HCT116 (cell line): ENCODE data around the gene MNT. TPM values are rescaled to one million over a fixed set of nuclear protein-coding genes. Genes with fewer than 3 reads are reported as not detected.

ENCODE experiments used
- ATAC-seq: fragments of 200-7000 bp; cut with Tn5 transposase; 2 replicates; pipeline ENCODE4 v1.9.1; 2020; ENCODE audit warnings: mild to moderate bottlenecking, moderate library complexity
- BruUV-seq: library from RNA; stranded (reverse); fragments of 400-500 nt; replicated peaks from 2 replicates; lab custom pipeline; 2021; lab: Mats Ljungman, UMichigan
- CTCF ChIA-PET: fragments of 300-600 bp; sonication (Branson Sonifier 250); formaldehyde crosslinking; loops from one replicate; lab custom pipeline; 2021; ENCODE audit warnings: antibody characterized with exemption; lab: Charles Lee
- POLR2A ChIA-PET: fragments of 300-600, 350-600 bp; sonication (Branson Sonifier 250); formaldehyde crosslinking; loops from one replicate; lab custom pipeline; 2021; ENCODE audit warnings: antibody characterized with exemption; lab: Charles Lee
- RAD21 ChIA-PET, 2 experiments: fragments of 300-600 bp; sonication (Branson Sonifier 250); formaldehyde crosslinking; loops; one replicate each; lab custom pipeline; 2023; ENCODE audit warnings: low total read pairs in 2 of 2; ENCODE audit not compliant: uncharacterized antibody in 2 of 2, unreplicated experiment in 2 of 2, low non-redundant PET in 1 of 2; lab: Charles Lee
- DNase-seq: peaks from one replicate; pipeline ENCODE4 v3.0.0-alpha.2; 2010; ENCODE audit warnings: low read depth, low spot score
- H2AFZ ChIP-seq: fragments of 200-600 bp; shearing (Covaris generic), sonication (generic); 2 replicates; pipeline ENCODE4 v1.6.1; 2017; ENCODE audit warnings: low read depth, mixed run types, mixed read lengths, antibody characterized with exemption, low read length; ENCODE audit not compliant: poor library complexity, severe bottlenecking
- H3K27ac ChIP-seq: 2 replicates; pipeline ENCODE4 v1.5.1; 2012; ENCODE audit warnings: low read depth, low read length
- H3K27me3 ChIP-seq: fragments of 200-600 bp; sonication (generic); 2 replicates; pipeline ENCODE4 v1.6.1; 2016; ENCODE audit warnings: mixed run types, low read length, mixed read lengths; ENCODE audit not compliant: insufficient read depth
- H3K36me3 ChIP-seq, 2 experiments: fragments of 200-500 bp in 1 of 2; fragments of 200-600 bp in 1 of 2; sonication (Bioruptor generic) in 1 of 2; sonication (generic) in 1 of 2; 2 replicates each; pipeline versions ENCODE4 v1.5.1 to v1.6.1; 2014 to 2016; ENCODE audit warnings: low read length in 2 of 2, inconsistent platforms in 1 of 2, mixed read lengths in 1 of 2, mixed run types in 1 of 2; ENCODE audit not compliant: insufficient read depth in 2 of 2, control insufficient read depth in 1 of 2
- H3K4me1 ChIP-seq, 2 experiments: fragments of 200-600 bp in 1 of 2; sonication (generic) in 1 of 2; 2 replicates each; pipeline versions ENCODE4 v1.5.1 to v1.6.1; 2012 to 2017; ENCODE audit warnings: low read length in 2 of 2, inconsistent platforms in 1 of 2, mild to moderate bottlenecking in 1 of 2, mixed read lengths in 1 of 2, mixed run types in 1 of 2, moderate library complexity in 1 of 2; ENCODE audit not compliant: insufficient read depth in 2 of 2, control insufficient read depth in 1 of 2
- H3K4me2 ChIP-seq: fragments of 200-600 bp; sonication (generic); 2 replicates; pipeline ENCODE4 v1.6.1; 2017; ENCODE audit warnings: mixed run types, low read length, mixed read lengths
- H3K4me3 ChIP-seq, 2 experiments: fragments of 200-600 bp in 1 of 2; sonication (generic) in 1 of 2; replicated peaks in 1 of 2; 2 replicates each; pipeline ENCODE4 v1.5.1; 2011 to 2016; ENCODE audit warnings: low read length in 2 of 2, control low read depth in 1 of 2, low read depth in 1 of 2, mild to moderate bottlenecking in 1 of 2, mixed read lengths in 1 of 2, mixed run types in 1 of 2
- H3K79me2 ChIP-seq: fragments of 200-600 bp; sonication (generic); 2 replicates; pipeline ENCODE4 v1.6.1; 2017; ENCODE audit warnings: mild to moderate bottlenecking, mixed run types, low read length, moderate library complexity, mixed read lengths; ENCODE audit not compliant: insufficient read depth
- H3K9ac ChIP-seq: fragments of 200-600 bp; sonication (generic); 2 replicates; pipeline ENCODE4 v1.6.1; 2016; ENCODE audit warnings: low read length, mixed read lengths
- H3K9me2 ChIP-seq: fragments of 200-600 bp; sonication (generic), shearing (Covaris generic); 2 replicates; pipeline ENCODE4 v1.6.1; 2017; ENCODE audit warnings: mixed run types, mild to moderate bottlenecking, moderate library complexity; ENCODE audit not compliant: insufficient read depth
- H3K9me3 ChIP-seq, 2 experiments: fragments of 200-500 bp in 1 of 2; fragments of 200-600 bp in 1 of 2; sonication (Bioruptor generic) in 1 of 2; sonication (generic) in 1 of 2; 2 replicates each; pipeline ENCODE4 v1.6.1; 2014 to 2017; ENCODE audit warnings: low read length in 2 of 2, mixed read lengths in 2 of 2, inconsistent platforms in 1 of 2, low read depth in 1 of 2, mild to moderate bottlenecking in 1 of 2, mixed run types in 1 of 2, moderate library complexity in 1 of 2; ENCODE audit not compliant: control insufficient read depth in 1 of 2, insufficient read depth in 1 of 2
- H4K20me1 ChIP-seq: fragments of 200-600 bp; sonication (generic), shearing (Covaris generic); 2 replicates; pipeline ENCODE4 v1.6.1; 2017; ENCODE audit warnings: mixed run types, mild to moderate bottlenecking, moderate library complexity; ENCODE audit not compliant: insufficient read depth
- CBX3 ChIP-seq: IDR thresholded peaks from 2 replicates; pipeline ENCODE4 v1.6.1; 2012; ENCODE audit warnings: low read depth
- CEBPB ChIP-seq: IDR thresholded peaks from 2 replicates; pipeline ENCODE4 v1.6.1; 2012; ENCODE audit warnings: low read depth
- CTCF ChIP-seq, 3 experiments: fragments of 200-600 bp in 1 of 3; sonication (generic) in 1 of 3; IDR thresholded peaks in 2 of 3; conservative IDR thresholded peaks in 1 of 3; 2 replicates each; pipeline ENCODE4 v1.5.1; 2012 to 2017; ENCODE audit warnings: low read depth in 2 of 3, low read length in 2 of 3, antibody characterized with exemption in 1 of 3, borderline replicate concordance in 1 of 3, control low read depth in 1 of 3, mild to moderate bottlenecking in 1 of 3, mixed read lengths in 1 of 3, mixed run types in 1 of 3, moderate library complexity in 1 of 3; ENCODE audit not compliant: insufficient read depth in 1 of 3
- EZH2 ChIP-seq: fragments of 200-600 bp; sonication (generic); IDR thresholded peaks from 2 replicates; pipeline ENCODE4 v1.6.1; 2017; ENCODE audit warnings: antibody characterized with exemption, mixed run types
- FOSL1 ChIP-seq: IDR thresholded peaks from 2 replicates; pipeline ENCODE4 v1.6.1; 2012; ENCODE audit warnings: low read depth
- POLR2AphosphoS5 ChIP-seq: IDR thresholded peaks from 2 replicates; pipeline ENCODE4 v1.6.1; 2011; ENCODE audit warnings: mild to moderate bottlenecking, low read depth, low read length, moderate library complexity
- RAD21 ChIP-seq: IDR thresholded peaks from 2 replicates; pipeline ENCODE4 v1.6.1; 2012; ENCODE audit warnings: low read depth, mild to moderate bottlenecking
- SIN3A ChIP-seq: IDR thresholded peaks from 2 replicates; pipeline ENCODE4 v1.6.1; 2012; ENCODE audit warnings: low read depth
- SRF ChIP-seq: IDR thresholded peaks from 2 replicates; pipeline ENCODE4 v1.6.1; 2012; ENCODE audit warnings: low read depth
- TCF7L2 ChIP-seq: IDR thresholded peaks from 2 replicates; pipeline ENCODE4 v1.7.0; 2011; ENCODE audit warnings: borderline replicate concordance, inconsistent platforms; ENCODE audit not compliant: insufficient read depth, insufficient read length; ENCODE audit errors: extremely low read depth
- ZBTB33 ChIP-seq: IDR thresholded peaks from 2 replicates; pipeline ENCODE4 v1.6.1; 2011; ENCODE audit warnings: mild to moderate bottlenecking, low read length, moderate library complexity; ENCODE audit not compliant: insufficient replicate concordance; ENCODE audit errors: extremely low read depth
- ZFX ChIP-seq: fragments of 450-650 bp; IDR thresholded peaks from 2 replicates; pipeline ENCODE4 v1.6.1; 2017
- ZNF274 ChIP-seq: fragments of 200-500 bp; sonication (Bioruptor generic); IDR thresholded peaks from 2 replicates; pipeline ENCODE4 v1.6.1; 2014; ENCODE audit warnings: mild to moderate bottlenecking, low read depth, low read length, inconsistent platforms
- intact Hi-C: fragments of 100-400 bp; cut with micrococcal nuclease; formaldehyde crosslinking; loops from 2 replicates; pipeline ENCODE4 v1.10.0; 2022
- total RNA-seq: library from RNA; stranded (reverse); gene quantifications from one replicate; pipeline ENCODE4 v1.2.1, GENCODE V29; 2021; ENCODE audit not compliant: unreplicated experiment

Gene MNT
- total RNA-seq, 1 experiment from 2014 or later = 37.0 TPM

DNA sequence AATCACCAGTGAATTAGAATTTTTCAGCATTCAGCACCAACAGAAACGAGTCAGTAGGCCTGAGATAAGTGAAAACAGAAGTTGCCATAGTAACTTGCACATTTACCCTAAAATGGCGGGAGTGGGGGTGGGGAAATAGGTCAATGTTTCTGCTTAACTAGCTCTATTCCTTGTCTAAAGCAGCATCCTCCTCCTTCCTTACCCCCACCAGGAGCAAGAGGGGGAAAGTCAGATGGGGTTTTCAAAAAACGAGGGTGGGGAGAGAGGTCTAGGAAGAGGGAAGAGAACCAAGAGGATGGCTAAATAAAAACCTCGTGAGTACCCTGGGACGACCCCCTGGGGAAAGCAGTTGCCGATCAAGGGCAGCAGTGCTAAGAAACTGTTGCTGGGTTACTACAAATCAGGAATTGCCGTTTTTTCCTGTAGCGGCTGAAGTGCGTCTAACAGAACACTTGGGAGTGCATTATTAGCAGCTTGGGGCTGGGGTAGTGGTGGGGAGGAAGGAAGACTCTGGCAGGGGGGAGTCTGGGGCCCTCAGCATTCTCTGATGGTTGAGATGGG, 34.4 kb upstream of the MNT start:
- POLR2A ChIA-PET = no interaction called here
- DNase-seq = no peak
- Histone ChIP-seq H2AFZ (no peak overlapping the region), H3K79me2 (peaks cover 18% of the 10 kb centered on the region), H3K4me2 (no peak overlapping the region), H3K4me3 (no peak overlapping the region), H4K20me1 (no peaks in the 10 kb centered on the region), H3K27me3 (no peaks in the 10 kb centered on the region), H3K27ac (no peak overlapping the region), H3K9me3 (no peaks in the 10 kb centered on the region), H3K9me2 (no peaks in the 10 kb centered on the region), H3K4me1 (no peaks in the 10 kb centered on the region), H3K36me3 (peaks cover 9 to 29% of the 10 kb centered on the region in 2 experiments; a peak in 3 of 4 replicates), H3K9ac (no peak overlapping the region)
- CTCF ChIA-PET = no interaction called here
- no peak for TF ChIP-seq RAD21
- ATAC-seq = no peak
- RAD21 ChIA-PET = no interaction called here
- no TSS peak for BruUV-seq
- intact Hi-C loops = no loop called here

- intact Hi-C loops = no loop called here
- CTCF ChIA-PET = interaction anchor here (2.0 kb wide), 1 partner anchor 51 kb away, joined by 5 read pairs; no protein-coding TSS in a partner anchor
- TF ChIP-seq ZNF274 (no peak), POLR2AphosphoS5 (no peak), EZH2 (no peak), ZBTB33 (no peak), FOSL1 (no peak), SIN3A (no peak), TCF7L2 (no peak), CTCF (IDR thresholded peaks at IDR 0.05 in 2 of 3, conservative IDR thresholded peaks at IDR 0.05 in 1 of 3; ENCODE audit: borderline replicate concordance in 1 of 3, insufficient read depth in 1 of 3, low read depth in 2 of 3, low read length in 2 of 3) (no peak), ZFX (no peak), CEBPB (no peak), SRF (no peak), CBX3 (no peak)
Measured at GRCh38 chr17:2433696-2434095, 32.8 kb upstream of the MNT start.

More at GRCh38 chr17:2433696-2434095, 32.8 kb upstream of the MNT start:
- Histone ChIP-seq H3K9ac (no peak overlapping the region), H4K20me1 (no peaks in the 10 kb centered on the region), H3K36me3 (peaks cover 7 to 23% of the 10 kb centered on the region in 2 experiments; a peak in 3 of 4 replicates), H3K27ac (no peak overlapping the region), H3K9me3 (no peaks in the 10 kb centered on the region), H3K79me2 (peaks cover 18% of the 10 kb centered on the region), H3K9me2 (no peaks in the 10 kb centered on the region), H3K4me2 (no peak overlapping the region), H2AFZ (no peak overlapping the region), H3K4me1 (no peaks in the 10 kb centered on the region), H3K27me3 (no peaks in the 10 kb centered on the region), H3K4me3 (no peak overlapping the region)
- ChIA-PET POLR2A (no interaction called here), RAD21 (no interaction called here)
- DNase-seq (no peak), ATAC-seq (no peak)
- no TSS peak for BruUV-seq
